Rectal smooth muscle tissue (tissue), 1 donor: ENCODE data around the gene GDA.
"Not testable (repeated sequence)": the region's sequence is repeated elsewhere in the genome, so short reads cannot be mapped to it uniquely, and the experiment has no call there.

ENCODE experiments used
- H3K27ac ChIP-seq: one replicate; pipeline ENCODE4 v1.7.0; 2013; ENCODE audit warnings: low read depth, low read length, inconsistent platforms
- H3K27me3 ChIP-seq: one replicate; pipeline ENCODE4 v1.7.0; 2013; ENCODE audit warnings: low read length; ENCODE audit not compliant: control insufficient read depth, insufficient read depth
- H3K36me3 ChIP-seq: one replicate; pipeline ENCODE4 v1.7.0; 2013; ENCODE audit warnings: low read length; ENCODE audit not compliant: control insufficient read depth, insufficient read depth
- H3K4me1 ChIP-seq: one replicate; pipeline ENCODE4 v1.7.0; 2013; ENCODE audit warnings: low read length; ENCODE audit not compliant: control insufficient read depth, insufficient read depth
- H3K4me3 ChIP-seq: one replicate; pipeline ENCODE4 v1.7.0; 2013; ENCODE audit warnings: low read length
- H3K9ac ChIP-seq: one replicate; pipeline ENCODE4 v1.7.0; 2013; ENCODE audit warnings: low read length

The GDA gene

DNA sequence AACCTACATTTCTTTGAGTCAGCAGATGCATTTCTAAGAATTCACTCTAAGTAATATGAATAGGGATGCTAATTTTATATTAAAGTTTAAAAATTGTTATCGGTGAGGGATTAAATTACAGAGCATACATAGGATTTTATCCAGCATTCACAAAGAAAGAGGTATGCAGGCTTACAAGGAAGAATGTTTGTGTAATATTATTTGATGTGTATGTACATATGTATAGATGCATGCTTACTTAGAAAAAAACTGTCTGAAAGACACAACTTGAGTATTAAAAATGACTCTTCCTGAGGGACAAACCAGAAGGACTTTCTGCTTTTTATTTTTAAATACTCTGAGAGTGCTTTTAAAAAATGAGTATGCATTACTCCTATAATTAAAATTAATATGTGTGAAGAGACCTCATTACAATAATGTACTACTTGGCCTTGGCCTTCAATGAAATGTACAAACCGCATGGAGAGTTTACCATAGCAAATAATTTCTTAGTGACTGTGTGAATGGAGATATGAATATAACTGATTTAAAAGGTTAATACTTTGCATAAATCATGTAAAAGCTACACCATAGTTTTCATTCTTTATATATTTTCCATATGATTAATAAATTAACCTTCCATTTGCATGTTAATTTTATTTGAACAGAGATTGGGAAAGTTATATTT is 77.0 kb downstream of the GDA start:
- no peaks in the 10 kb centered on the region for H3K4me1 ChIP-seq
- no peak overlapping the region for H3K27ac ChIP-seq
- H3K27me3 ChIP-seq, result no peaks in the 10 kb centered on the region
- H3K36me3 ChIP-seq, result no peaks in the 10 kb centered on the region
- H3K4me3 ChIP-seq, result no peak overlapping the region
- no peak overlapping the region for H3K9ac ChIP-seq

DNA sequence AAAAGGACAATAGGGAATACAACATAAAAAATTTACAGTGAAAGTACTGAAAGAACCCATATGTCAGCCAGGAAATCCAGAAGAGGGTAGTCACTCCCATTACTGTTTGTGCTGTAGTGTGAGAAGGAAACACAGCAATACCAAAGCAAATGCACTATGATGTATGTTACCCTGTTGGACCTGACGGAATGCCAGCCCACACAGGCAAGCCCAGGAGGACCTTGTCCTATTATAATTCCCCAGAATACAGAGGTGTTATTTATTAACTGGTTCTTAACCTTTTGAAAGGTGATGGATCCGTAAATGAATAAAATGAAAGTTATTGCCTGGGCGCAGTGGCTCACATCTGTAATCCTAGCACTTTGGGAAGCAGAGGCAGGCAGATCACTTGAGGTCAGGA is 79.0 kb downstream of the GDA start:
- no peak overlapping the region for H3K27ac ChIP-seq

DNA sequence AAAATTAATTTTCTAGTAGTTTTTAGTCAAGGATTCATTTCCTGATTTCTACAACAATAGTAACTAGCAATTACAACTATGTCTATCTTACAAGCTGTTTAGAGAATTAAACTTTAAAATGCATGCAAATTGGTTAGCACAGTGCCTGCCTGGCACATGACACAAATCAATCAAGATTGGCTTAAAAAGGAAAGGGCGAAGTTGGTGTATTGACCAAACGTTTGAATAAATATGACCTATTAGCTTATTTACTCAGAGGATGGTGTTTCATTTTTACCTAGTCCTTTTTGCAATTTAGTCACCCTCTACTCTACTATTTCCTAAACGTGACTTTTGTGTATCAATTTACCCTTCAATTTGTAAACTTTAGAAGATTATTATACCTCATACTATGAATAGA is 83.5 kb downstream of the GDA start:
- H3K27me3 ChIP-seq, result no peaks in the 10 kb centered on the region

More for the DNA sequence above, 79.0 kb downstream of the GDA start:
- Histone ChIP-seq H3K4me3 (no peak overlapping the region), H3K36me3 (no peaks in the 10 kb centered on the region), H3K27me3 (no peaks in the 10 kb centered on the region), H3K4me1 (no peaks in the 10 kb centered on the region), H3K9ac (no peak overlapping the region)

DNA sequence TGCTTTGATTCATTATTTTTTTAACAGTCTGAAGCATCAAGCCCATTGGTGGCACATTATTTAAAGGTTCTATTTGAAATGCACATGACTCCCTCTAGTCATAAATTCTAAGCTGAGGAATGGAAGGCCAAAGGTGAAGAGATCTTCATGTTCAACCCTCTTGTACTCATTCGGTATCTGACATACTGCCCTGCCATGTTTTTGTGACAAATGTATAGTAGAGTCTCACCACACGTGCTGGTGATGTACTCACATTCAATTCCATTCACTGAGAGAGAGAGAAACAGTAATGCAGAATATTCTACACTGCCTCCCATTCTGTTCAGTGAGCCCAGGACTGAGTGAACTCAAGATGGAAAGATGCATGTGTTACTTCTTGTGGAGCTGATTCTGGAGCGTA is 98.3 kb downstream of the GDA start:
- no peaks in the 10 kb centered on the region for H3K36me3 ChIP-seq
- H3K4me1 ChIP-seq, result no peaks in the 10 kb centered on the region
- no peak overlapping the region for H3K4me3 ChIP-seq
- no peak overlapping the region for H3K9ac ChIP-seq
- no peak overlapping the region for H3K27ac ChIP-seq
- no peaks in the 10 kb centered on the region for H3K27me3 ChIP-seq

More for the DNA sequence above, 83.5 kb downstream of the GDA start:
- H3K4me3 ChIP-seq, result no peak overlapping the region
- H3K4me1 ChIP-seq, result no peaks in the 10 kb centered on the region
- H3K9ac ChIP-seq, result no peak overlapping the region
- no peak overlapping the region for H3K27ac ChIP-seq
- H3K36me3 ChIP-seq, result no peaks in the 10 kb centered on the region

DNA sequence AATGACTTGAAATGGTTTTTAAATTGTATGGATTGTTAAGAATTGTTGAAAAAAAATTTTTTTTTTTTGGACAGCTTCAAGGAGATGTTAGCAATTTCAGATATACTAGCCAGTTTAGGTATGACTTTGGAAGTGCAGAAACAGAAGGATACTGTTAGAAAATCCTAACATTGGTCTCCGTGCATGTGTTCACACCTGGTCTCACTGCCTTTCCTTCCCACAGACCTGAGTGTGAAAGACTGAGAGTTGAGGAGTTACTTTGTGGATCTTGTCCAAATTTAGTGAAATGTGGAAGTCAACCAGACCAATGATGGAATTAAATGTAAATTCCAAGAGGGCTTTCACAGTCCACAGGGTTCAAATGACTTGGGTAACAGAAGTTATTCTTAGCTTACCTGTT is 102.3 kb downstream of the GDA start:
- Histone ChIP-seq H3K4me3 (no peak overlapping the region), H3K4me1 (no peaks in the 10 kb centered on the region), H3K27ac (no peak overlapping the region), H3K27me3 (no peaks in the 10 kb centered on the region), H3K36me3 (no peaks in the 10 kb centered on the region), H3K9ac (no peak overlapping the region)

GRCh38 chr9:72254901-72255545 is 105.8 kb downstream of the GDA start:
- Histone ChIP-seq H3K4me1 (no peaks in the 10 kb centered on the region), H3K4me3 (no peak overlapping the region), H3K9ac (no peak overlapping the region), H3K27ac (no peak overlapping the region), H3K36me3 (no peaks in the 10 kb centered on the region), H3K27me3 (no peaks in the 10 kb centered on the region)

- H3K4me3 ChIP-seq, result no peak overlapping the region
Observed at GRCh38 chr9:72255569-72255968, 106.3 kb downstream of the GDA start.

DNA sequence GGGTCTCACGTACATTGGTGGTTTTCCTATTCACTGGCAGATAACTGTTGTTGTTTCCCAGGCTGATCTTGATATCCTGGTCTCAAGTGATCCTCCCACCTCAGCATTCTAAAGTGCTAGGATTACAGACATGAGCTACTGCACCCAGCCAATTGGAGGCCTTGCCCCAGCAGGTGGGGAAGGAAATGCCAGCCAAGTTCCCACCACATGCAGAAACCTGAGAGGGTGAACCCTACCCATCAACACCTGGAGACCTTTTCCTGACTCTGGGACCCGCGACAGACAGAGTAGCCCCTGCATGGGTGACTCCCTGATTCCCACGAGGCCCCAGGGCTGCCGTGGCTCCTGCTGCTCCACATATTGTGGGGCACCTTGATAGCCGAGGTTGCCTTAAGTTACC is 107.7 kb downstream of the GDA start:
- Histone ChIP-seq H3K27ac (no peak overlapping the region), H3K27me3 (no peaks in the 10 kb centered on the region), H3K4me1 (no peaks in the 10 kb centered on the region), H3K9ac (no peak overlapping the region), H3K4me3 (no peak overlapping the region), H3K36me3 (no peaks in the 10 kb centered on the region)

More at GRCh38 chr9:72255569-72255968, 106.3 kb downstream of the GDA start:
- H3K27ac ChIP-seq, result no peak overlapping the region
- no peak overlapping the region for H3K9ac ChIP-seq
- no peaks in the 10 kb centered on the region for H3K4me1 ChIP-seq
- no peaks in the 10 kb centered on the region for H3K27me3 ChIP-seq
- H3K36me3 ChIP-seq, result no peaks in the 10 kb centered on the region

- H3K27ac ChIP-seq, result no peak overlapping the region
- H3K4me3 ChIP-seq, result no peak overlapping the region
- no peaks in the 10 kb centered on the region for H3K4me1 ChIP-seq
- no peaks in the 10 kb centered on the region for H3K27me3 ChIP-seq
- no peaks in the 10 kb centered on the region for H3K36me3 ChIP-seq
- H3K9ac ChIP-seq, result no peak overlapping the region
Observed at GRCh38 chr9:72257814-72258213, 108.6 kb downstream of the GDA start.

DNA sequence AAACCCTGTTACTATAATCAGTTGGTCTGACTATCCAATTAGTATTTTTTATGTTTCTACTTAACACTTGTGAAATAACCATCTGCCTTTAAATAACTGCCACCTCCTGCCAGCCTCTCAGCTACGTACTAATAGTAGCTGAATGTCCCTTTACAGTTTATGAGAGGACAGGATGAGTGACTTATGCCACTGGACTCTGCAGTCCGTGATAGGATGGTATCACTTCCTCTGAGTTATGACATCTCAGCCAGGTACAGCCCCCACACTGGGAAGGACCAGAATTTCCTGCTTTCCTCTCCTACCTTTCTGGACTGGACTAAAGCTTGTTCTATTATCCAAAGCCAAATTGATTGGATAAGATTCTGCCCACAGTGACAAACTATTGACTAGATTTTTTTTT is 112.8 kb downstream of the GDA start:
- Histone ChIP-seq H3K4me3 (no peak overlapping the region), H3K27me3 (no peaks in the 10 kb centered on the region), H3K36me3 (no peaks in the 10 kb centered on the region), H3K27ac (no peak overlapping the region), H3K9ac (no peak overlapping the region), H3K4me1 (no peaks in the 10 kb centered on the region)

- Histone ChIP-seq H3K27ac (no peak overlapping the region), H3K27me3 (no peaks in the 10 kb centered on the region), H3K36me3 (no peaks in the 10 kb centered on the region), H3K4me3 (no peak overlapping the region), H3K4me1 (no peaks in the 10 kb centered on the region), H3K9ac (no peak overlapping the region)
Observed at GRCh38 chr9:72263572-72263971, 114.3 kb downstream of the GDA start.

DNA sequence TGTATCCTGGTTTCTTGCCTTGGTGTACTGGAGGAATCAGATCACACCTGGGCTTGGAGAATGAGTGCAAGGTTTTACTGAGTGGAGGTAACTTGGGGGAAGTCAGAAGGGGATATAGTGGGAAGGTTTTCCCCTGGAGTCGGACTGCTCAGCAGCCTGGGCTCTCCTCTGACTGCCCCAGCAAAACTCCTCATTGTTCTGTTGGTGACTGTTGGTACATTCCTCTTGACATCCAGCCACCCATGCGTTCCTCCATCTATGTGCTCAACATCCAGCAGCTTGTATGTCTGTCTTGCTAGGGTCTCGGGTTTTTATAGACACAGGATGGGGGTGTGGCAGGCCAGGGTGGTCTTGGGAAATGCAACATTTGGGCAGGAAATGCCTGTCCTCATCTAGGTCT is 119.7 kb downstream of the GDA start:
- Histone ChIP-seq H3K27me3 (no peaks in the 10 kb centered on the region), H3K27ac (no peak overlapping the region), H3K4me1 (no peaks in the 10 kb centered on the region), H3K36me3 (no peaks in the 10 kb centered on the region), H3K9ac (no peak overlapping the region), H3K4me3 (no peak overlapping the region)

GRCh38 chr9:72270359-72270758 is 121.1 kb downstream of the GDA start:
- H3K36me3 ChIP-seq, H3K4me3 ChIP-seq, H3K27me3 ChIP-seq, H3K27ac ChIP-seq, H3K4me1 ChIP-seq, H3K9ac ChIP-seq: not testable (repeated sequence)
